Stimulated activated CD8-positive, alpha-beta memory T cell treated with anti-CD3 and anti-CD28 coated beads, Interleukin-15, amount 100 ng/mL, for 4 hours (primary cell): ENCODE measurements around the gene SMIM44.
"Not testable (repeated sequence)": the region's sequence is repeated elsewhere in the genome, so short reads cannot be mapped to it uniquely, and the experiment has no call there.

Experiments used
- DNase-seq, 2 donors: peaks; one replicate each; pipeline ENCODE4 v3.0.0-alpha.2; 2020; ENCODE audit warnings: low read depth in 2 of 2

The SMIM44 gene

DNA sequence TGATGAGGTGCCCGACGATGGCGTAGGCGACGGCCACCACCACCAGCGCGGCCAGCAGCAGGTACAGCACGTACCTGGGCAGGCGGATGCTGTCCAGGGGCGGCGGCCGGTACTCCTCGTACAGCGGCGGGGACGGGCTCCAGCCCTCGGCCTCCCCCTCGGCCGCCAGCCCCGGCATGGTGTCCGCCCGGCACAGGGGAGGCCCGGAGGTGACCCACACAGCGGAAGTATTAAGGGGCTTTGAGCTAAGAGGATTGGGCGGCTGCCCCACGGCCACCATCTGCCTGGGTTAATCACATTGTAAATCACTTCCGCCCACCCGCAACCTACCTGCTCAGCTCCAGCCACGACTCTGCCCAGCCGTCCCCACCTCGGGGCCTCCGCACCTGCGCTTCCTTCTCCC lies at the start of gene SMIM44:
Gene SMIM44 (minus strand): TSS at position 216 of the 403 bp plus-strand sequence. CDS start 38 bp downstream, at position 178.
- no peak for DNase-seq

DNA sequence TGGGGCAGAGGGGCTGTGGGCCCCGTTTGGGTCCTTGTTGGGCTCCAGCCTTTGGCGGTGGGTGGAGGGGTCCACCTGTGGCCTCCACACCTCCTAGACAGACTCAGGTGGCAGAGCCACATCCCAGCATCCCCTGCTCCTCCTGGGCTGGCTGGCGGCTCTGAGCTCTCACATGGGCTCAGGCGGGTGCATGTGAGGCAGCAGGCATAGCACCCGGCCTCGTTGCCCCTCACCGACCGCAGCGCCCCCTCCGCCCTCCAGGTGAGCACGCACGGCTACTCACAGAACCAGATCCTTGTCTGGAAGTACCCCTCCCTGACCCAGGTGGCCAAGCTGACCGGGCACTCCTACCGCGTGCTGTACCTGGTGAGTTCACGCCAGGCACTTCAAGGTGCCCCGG lies 49.8 kb upstream of the SMIM44 start:
- DNase-seq = no peak

DNA sequence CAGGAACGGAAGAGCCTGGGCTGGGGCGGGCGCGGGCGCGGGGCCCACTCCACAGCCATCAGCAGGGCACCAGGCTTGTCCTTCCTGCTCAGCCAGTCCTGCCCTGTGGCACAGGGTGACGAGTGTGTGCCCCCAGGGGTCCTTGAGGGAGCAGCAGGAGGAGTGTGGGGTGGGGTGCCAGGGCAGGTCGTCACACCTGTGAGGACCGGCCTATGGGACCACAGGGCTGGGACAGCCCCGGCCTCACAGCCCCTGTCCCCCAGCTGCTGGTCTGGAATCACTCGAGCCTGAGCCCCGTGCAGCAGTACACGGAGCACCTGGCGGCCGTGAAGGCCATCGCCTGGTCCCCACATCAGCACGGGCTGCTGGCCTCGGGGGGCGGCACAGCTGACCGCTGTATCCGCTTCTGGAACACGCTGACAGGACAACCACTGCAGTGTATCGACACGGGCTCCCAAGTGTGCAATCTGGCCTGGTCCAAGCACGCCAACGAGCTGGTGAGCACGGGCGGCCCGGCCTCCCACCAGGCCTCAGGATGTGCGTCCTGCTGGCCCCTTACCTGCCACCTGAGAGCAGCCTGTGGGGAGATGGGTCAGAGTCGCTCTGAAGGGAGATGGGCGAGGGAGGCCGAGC lies 49.0 kb upstream of the SMIM44 start:
- no peak for DNase-seq

DNA sequence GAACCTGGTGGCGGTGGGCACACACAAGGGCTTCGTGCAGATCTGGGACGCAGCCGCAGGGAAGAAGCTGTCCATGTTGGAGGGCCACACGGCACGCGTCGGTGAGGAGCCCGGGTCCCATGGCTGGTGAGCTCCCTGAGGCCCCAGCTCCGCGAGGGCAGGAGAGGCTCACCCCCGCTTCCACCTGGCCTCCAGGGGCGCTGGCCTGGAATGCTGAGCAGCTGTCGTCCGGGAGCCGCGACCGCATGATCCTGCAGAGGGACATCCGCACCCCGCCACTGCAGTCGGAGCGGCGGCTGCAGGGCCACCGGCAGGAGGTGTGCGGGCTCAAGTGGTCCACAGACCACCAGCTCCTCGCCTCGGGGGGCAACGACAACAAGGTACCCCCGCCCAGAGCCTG lies 48.5 kb upstream of the SMIM44 start:
- no peak for DNase-seq

DNA sequence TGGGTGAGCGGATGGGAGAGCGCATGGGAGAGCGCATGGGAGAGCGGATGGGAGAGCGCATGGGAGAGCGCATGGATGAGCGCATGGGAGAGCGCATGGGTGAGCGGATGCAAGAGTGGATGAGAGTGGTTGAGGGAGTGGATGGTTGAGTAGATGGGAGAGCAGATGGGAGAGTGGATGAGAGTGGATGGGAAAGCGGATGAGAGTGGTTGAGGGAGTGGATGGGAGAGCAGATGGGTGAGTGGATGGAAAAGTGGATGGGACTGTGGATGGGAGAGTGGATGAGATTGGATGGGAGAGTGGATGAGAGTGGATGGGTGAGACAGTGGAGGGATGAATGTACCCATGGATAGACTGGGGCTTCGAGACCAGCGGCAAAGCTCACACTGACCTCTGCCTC lies 47.1 kb upstream of the SMIM44 start:
- DNase-seq = no peak

DNA sequence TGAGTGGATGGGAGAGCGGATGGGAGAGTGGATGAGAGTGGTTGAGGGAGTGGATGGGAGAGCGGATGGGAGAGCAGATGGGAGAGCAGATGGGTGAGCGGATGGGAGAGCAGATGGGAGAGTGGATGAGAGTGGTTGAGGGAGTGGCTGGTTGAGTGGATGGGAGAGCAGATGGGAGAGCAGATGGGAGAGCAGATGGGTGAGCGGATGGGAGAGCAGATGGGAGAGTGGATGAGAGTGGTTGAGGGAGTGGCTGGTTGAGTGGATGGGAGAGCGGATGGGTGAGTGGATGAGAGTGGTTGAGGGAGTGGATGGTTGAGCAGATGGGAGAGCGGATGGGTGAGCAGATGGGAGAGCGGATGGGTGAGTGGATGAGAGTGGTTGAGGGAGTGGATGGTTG lies 46.1 kb upstream of the SMIM44 start:
- DNase-seq = not testable (repeated sequence)

DNA sequence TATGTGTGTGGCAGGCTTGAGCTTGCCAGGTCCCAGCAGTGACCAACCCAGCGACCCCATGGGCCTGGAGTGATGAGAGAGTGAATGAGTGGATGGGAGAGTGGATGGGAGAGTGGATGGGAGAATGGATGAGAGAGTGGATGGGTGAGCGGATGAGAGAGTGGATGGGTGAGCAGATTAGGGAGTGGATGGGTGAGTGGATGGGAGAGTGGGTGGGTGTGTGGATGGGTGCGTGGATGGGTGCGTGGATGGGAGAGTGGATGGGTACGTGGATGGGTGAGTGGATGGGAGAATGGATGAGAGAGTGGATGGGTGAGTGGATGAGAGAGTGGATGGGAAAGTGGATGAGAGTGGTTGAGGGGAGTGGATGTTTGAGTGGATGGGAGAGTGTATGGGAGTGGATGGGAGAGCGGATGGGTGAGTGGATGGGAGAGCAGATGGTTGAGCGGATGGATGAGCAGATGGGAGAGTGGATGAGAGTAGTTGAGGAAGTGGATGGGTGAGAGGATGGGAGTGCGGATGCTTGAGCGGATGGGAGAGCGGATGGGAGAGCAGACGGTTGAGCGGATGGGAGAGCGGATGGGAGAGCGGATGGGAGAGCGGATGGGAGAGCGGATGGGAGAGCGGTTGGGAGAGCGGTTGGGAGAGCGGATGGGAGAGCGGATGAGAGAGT lies 45.4 kb upstream of the SMIM44 start:
- no peak for DNase-seq

DNA sequence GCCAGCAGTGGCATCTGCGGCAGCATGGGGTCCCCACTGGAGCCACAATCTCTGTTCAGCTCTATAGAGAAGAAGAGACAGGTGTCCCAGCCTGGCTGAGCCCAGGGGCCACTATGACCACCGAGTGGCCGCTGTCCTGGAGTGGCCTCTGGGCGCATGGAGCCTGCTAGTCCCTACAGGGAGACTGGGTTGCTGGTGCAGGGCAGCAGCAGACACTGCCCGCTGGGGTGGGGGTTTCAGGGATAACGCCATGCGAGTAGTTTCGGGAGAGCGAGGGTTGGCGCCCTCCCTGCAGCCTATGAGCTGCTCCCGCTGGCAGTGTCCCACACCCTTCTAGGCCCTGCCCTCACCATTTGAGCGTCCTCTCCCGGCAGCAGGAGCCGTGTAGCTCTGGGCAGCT lies 44.8 kb upstream of the SMIM44 start:
- no peak for DNase-seq

DNA sequence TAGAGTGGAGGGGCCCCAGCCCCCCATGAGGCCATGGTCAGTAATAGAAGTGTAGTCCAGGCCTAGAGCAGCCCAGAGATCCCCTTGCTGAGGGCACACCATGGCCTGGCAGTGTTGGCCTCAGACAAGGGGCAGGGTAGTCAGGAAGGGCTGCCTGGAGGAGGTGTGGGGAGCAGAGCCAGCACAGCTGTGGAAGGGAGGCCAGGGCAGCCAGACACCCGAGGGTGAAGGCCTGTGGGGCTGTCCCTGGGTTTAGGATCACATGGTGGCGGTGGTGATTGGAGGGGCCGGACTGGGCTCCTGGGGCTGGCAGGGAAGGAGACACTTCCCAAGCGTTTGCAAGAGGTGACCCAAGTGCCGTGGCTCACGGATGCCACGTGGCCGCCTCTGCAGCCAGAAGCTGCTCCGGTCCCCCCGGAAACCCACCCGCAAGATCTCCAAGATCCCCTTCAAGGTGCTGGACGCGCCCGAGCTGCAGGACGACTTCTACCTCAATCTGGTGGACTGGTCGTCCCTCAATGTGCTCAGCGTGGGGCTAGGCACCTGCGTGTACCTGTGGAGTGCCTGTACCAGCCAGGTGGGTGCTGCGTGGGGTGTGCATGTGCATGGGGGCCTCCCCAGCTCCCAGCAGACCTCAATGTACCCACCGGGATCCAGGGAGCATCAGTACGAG lies 44.1 kb upstream of the SMIM44 start:
- DNase-seq = no peak

DNA sequence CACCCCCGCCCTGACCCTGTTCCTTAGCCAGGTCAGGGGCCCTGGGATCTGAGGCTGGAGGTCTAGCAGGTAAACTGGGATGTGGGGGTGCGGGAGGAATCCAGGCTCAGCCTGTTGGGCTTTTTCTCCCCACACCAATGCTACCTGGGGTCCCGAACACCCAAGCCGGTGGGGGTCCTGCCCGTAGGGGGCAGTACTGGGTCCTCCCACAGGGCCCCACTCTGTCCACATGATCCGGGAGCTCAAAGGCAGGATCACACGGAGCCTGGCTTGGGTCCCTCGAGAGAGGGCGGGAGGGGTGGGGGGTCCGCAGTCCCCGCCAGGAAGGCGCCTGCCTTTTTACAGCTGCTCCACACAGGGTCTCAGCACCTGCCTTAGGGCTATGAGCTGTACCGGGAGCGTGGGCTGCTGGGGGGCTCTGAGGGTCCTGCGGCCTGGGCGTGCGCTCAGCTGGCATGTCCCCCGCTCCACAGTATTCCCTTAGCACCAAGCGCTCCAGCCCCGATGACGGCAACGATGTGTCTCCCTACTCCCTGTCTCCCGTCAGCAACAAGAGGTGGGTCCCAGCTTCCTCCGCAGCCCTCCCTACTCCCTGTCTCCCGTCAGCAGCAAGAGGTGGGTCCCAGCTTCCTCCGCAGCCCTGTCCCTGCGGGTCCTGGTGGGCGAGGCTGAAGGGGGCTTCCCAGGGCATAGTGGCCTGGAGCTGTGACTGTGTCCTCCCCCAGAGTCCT lies 43.4 kb upstream of the SMIM44 start:
- DNase-seq = no peak

DNA sequence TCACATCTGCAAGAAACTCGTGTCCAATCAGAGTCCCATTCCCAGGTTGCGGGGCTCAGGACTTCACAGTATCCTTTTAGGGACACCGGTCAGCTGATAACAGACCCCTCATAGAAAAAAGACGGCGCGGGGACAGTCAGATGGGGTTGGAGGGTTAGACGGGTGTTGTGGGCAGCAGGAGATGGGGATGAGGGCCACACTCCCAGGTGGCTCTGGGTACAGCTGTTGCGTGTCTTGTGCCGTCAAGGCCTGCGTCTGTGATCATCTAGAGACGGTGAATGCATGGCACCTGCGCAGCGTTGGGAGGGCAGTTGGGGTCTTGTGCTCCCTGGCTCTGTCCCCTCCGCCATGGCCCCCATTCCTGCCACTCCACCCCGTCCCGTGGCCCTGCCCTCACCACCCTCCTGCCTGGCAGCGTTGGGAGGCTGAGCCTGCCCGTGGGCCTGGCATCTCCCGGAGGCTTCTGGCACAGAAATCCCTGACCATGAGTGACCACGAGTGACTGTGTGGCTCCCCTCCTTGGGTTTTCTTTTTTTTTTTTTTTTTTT lies 41.7 kb upstream of the SMIM44 start:
- DNase-seq = no peak

DNA sequence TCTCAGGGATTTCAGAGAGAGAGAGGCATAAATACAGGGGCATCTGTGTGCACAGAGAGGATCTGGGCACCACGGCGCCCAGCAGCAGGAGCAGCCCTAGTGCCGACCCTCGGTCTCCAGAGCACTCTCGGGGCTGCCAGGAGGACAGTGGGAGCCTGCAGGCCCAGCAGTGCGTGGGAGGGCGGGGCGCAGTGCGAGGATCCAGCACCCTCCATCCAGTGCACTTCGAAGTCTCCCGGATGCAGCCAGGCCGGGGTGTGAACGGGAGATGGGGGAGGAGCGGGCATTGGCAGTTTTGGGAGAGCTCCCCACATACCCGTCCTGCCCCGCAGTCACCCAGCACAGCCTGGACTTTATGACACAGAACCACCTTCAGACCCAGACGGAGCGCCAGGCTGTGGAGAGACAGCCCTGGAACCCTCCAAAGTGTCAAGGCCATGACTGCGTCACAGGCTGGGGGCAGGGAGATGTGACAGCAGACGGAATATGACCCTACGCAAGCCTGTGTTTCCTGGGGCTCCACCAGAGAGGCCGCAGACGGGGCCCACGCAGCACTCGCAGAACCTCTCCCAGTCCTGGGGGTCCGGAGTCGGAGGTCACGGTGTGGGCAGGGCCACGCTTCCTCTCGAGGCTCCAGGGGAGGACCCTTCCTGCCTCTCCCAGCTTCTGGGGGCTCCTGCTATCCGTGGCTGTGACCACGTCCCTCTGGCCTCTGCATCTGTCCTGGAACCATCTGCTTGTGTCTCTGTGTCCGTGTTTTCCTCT lies 41.0 kb upstream of the SMIM44 start:
- DNase-seq = no peak

DNA sequence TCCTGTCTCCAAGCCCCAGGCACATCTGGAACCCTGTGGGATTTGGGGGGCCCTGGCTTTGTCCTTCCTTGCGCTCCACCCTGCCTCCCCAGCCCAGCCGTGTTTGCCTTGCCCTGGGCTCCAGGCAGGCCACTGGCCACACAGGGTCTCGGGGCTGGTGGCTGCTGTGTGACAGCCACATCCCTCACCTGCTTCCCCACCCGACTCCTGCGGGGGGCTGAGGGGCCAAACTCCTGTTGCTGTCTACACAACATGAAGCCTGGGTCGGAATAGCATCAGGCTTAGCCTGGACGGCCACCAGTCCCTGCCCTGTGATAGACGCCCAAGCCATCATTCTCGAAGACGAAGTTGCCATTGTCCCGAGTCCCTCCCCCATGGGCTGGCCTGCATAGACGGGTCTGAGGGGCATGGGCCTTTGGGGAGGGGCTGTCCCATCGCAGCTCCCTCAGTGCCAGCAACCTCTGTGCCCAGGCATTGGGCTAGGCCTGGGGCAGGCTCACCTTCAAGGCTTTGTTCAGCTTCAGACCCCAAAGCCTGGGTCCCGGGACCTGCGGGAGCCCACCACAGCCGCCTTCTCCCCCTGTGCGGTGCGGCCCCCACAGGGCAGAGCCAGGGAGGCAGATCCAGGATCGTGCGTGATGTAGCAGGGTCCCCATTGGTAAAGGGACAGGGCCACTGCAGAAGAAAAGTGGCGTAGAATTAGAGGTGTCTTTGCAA lies 40.3 kb upstream of the SMIM44 start:
- no peak for DNase-seq

DNA sequence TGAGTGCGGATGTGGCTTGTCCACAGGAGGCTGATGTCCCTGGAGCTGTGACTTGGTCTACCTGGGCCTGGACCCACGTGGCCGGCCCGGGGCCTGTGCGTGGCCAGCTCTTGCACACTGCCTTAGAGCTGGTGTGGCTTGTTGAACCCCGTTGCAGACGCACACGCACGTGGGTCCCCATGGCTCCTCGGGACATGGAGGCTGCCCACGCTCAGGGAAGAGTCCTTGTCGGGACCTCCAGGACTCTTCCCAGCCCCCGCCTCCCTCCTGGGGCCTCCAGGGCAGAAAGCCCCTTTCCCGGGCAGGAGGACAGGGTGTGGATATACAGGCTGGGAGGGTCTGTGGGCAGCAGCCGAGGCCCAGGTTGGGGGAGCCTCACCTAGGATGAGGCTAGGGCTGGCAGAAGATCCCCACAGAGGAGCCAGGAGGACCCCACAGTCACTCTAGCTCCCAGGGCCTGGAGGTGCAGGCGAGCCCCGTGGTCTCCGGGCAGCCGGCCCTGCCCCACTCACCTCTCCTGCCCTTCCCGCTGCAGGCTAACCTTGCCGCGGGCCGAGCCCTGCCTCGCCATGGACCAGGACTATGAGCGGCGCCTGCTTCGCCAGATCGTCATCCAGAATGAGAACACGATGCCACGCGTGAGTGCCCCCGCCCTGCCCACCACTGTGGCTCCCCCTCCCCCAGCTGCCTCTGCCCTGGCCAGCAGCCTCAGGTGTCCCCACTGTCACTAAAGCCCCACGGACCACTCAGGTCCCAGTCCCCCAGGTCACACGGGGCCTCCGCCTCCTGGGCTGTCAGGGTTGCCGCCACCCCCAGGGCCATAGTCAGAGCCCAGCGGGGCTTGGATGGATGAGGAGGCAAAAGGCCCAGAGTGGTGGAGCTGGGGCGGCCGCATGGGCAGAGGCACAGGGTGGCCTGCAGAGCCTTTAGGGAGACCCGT lies 39.5 kb upstream of the SMIM44 start:
- DNase-seq = no peak

DNA sequence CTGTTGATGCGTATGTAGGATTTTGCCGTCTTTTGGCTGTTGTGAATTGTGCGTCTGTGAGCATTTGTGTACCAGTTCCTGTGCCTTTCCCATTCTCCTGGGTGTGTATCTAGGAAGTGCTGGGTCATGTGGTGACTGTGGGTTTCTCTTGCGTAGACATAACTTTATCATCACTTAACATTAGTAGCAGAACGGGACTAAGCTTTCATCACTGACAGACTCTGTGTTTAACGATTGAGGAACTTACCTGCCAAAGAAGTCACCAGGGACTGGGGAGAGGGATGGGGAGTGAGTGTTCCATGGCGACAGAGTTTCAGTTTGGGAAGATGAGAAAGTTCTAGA lies 37.8 kb upstream of the SMIM44 start:
- DNase-seq = no peak

DNA sequence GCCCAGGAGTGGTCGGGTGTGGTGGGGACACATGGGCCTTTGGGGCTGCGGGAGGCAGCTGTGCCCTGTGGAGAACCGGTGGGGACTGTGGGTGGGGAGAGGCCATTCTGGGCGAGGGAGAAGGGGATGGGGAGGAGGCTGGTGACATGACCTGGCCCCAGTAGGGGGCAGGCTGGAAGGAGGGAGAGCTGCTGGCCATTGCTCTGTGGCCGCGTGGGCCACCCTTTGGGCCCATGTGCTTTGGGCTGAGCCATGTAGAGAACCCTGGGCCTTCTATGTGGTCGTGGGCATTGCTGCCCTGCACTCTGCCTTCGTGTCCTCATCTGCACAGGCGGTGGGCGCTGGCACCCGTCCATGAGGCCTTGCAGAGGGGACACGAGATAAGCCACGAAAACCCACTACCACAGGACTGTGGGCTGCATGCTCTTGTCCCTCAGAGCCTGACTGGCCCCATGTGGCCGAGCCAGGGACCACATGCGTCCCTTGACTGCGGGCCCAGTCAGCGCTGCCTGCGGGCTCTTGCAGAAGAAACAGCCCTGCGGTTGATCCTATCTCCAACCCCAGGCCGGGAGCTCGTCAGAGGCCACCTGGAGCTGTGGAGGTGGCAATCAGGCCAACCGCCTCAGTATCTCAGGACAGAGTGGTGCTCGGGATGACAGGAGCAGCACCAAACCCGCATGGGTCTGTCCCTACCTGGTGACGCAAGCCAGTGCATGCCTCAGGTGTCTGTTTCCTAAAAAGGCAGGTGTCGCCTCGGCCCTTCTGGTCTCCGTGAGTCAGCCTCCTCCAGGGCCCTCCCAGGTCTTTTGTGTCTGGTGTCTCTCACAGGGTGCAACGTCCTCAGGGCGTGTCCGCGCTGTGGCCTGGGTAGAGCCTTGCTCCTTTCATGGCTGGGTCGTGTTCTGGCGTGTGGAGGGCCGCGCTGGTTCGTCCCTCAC lies 37.2 kb upstream of the SMIM44 start:
- no peak for DNase-seq

DNA sequence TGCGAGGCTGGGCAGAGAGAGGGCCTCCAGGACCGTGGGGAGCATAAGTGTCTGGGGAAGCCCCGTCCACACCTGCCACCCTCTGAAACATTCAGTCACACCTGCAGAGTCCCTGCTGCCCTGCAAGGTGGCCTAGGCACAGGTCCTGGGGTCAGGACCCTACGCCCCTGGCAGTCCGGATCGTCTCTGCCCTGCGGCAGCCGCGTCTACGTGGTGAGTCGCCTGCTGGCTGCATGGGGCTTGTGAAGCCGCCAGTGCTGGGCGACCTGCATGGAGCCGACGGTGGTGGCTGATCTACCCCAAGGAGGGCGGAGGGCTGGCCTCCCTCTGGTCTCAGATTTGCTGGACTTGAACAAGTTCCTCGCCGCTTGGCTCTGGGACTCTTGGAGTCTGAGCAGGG lies 35.9 kb upstream of the SMIM44 start:
- DNase-seq = no peak

DNA sequence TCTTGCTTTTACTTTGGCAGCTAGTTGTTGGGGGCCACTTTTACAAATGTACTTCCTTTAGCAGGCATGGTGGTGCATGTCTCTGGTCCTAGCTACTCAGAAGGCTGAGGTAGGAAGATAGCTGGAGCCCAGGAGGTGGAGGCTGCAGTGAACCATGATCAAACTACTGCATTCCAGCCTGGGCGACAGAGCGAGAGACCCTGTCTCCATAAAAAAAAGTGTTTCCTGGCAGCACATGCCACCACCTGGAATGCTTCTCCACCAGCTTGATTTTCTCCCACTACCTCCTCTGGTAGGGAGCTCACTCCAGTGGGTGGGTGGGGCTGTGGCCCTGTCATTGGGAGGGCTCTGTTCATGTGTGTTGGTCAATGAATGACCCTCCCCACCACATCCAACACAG lies 35.4 kb upstream of the SMIM44 start:
- DNase-seq = no peak

DNA sequence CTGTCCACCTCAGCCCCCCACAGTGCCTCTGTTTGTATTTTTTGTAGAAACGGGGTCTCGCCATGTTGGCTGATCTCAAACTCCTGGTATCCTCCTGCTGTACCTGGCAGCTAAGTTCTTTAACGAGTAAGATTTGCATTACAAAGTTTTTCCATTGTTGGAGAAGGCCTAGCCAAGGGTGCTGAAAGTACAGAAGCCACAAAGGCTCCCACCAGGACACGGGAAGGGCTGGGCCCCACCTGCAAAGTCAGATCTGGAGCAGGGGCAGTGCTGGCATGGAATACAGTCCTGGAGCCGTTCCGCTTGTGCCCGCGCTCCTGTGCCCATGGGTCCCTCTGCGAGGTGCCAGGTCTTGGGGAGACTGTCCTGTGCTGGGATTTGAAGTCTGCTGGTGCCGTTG lies 35.0 kb upstream of the SMIM44 start:
- DNase-seq = no peak
